Measurements from ENCODE around the gene LDLRAD4.

LDLRAD4 gene

GRCh38 chr18:13577781-13578180, 359.2 kb downstream of the LDLRAD4 start:
- DNase-seq (ENCODE audit: extremely low read depth in 1 of 2, low read depth in 1 of 2): no peak

GRCh38 chr18:13578400-13578799, 359.8 kb downstream of the LDLRAD4 start:
- DNase-seq (ENCODE audit: extremely low read depth in 1 of 2, low read depth in 1 of 2): no peak

GRCh38 chr18:13579874-13580273, 361.3 kb downstream of the LDLRAD4 start:
- DNase-seq (ENCODE audit: extremely low read depth in 1 of 2, low read depth in 1 of 2): no peak

- no peak for DNase-seq (ENCODE audit: extremely low read depth in 1 of 2, low read depth in 1 of 2)
Measured at GRCh38 chr18:13580351-13580750, 361.8 kb downstream of the LDLRAD4 start.

- DNase-seq (ENCODE audit: extremely low read depth in 1 of 2, low read depth in 1 of 2): no peak
Measured at GRCh38 chr18:13580991-13581390, 362.4 kb downstream of the LDLRAD4 start.

- DNase-seq (ENCODE audit: extremely low read depth in 1 of 2, low read depth in 1 of 2): no peak
Measured at GRCh38 chr18:13581496-13582177, 363.1 kb downstream of the LDLRAD4 start.

- no peak for DNase-seq (ENCODE audit: extremely low read depth in 1 of 2, low read depth in 1 of 2)
Measured at GRCh38 chr18:13582178-13582670, 363.7 kb downstream of the LDLRAD4 start.

GRCh38 chr18:13583576-13584550, 365.3 kb downstream of the LDLRAD4 start:
- no peak for DNase-seq (ENCODE audit: extremely low read depth in 1 of 2, low read depth in 1 of 2)

- DNase-seq (ENCODE audit: extremely low read depth in 1 of 2, low read depth in 1 of 2): no peak
Measured at GRCh38 chr18:13584825-13585224, 366.3 kb downstream of the LDLRAD4 start.

GRCh38 chr18:13585379-13586153, 367.0 kb downstream of the LDLRAD4 start:
- no peak for DNase-seq (ENCODE audit: extremely low read depth in 1 of 2, low read depth in 1 of 2)

GRCh38 chr18:13587001-13587400, 368.4 kb downstream of the LDLRAD4 start:
- no peak for DNase-seq (ENCODE audit: extremely low read depth in 1 of 2, low read depth in 1 of 2)

- no peak for DNase-seq (ENCODE audit: extremely low read depth in 1 of 2, low read depth in 1 of 2)
Measured at GRCh38 chr18:13587477-13587876, 368.9 kb downstream of the LDLRAD4 start.

- no peak for DNase-seq (ENCODE audit: extremely low read depth in 1 of 2, low read depth in 1 of 2)
Measured at GRCh38 chr18:13587937-13588336, 369.4 kb downstream of the LDLRAD4 start.

GRCh38 chr18:13589316-13589715, 370.8 kb downstream of the LDLRAD4 start:
- no peak for DNase-seq (ENCODE audit: extremely low read depth in 1 of 2, low read depth in 1 of 2)

GRCh38 chr18:13589943-13590342, 371.4 kb downstream of the LDLRAD4 start:
- no peak for DNase-seq (ENCODE audit: extremely low read depth in 1 of 2, low read depth in 1 of 2)

GRCh38 chr18:13592246-13592645, 373.7 kb downstream of the LDLRAD4 start:
- DNase-seq (ENCODE audit: extremely low read depth in 1 of 2, low read depth in 1 of 2): no peak

GRCh38 chr18:13594551-13594950, 376.0 kb downstream of the LDLRAD4 start:
- no peak for DNase-seq (ENCODE audit: extremely low read depth in 1 of 2, low read depth in 1 of 2)

GRCh38 chr18:13597068-13597467, 378.5 kb downstream of the LDLRAD4 start:
- DNase-seq (ENCODE audit: extremely low read depth in 1 of 2, low read depth in 1 of 2): no peak

GRCh38 chr18:13598591-13598990, 380.0 kb downstream of the LDLRAD4 start:
- no peak for DNase-seq (ENCODE audit: extremely low read depth in 1 of 2, low read depth in 1 of 2)

- DNase-seq (ENCODE audit: extremely low read depth in 1 of 2, low read depth in 1 of 2): no peak
Measured at GRCh38 chr18:13599031-13599430, 380.5 kb downstream of the LDLRAD4 start.
